Stimulated activated naive CD4-positive, alpha-beta T cell (primary cell): ENCODE data around the gene SOX13.
"Not testable (repeated sequence)": the region's sequence is repeated elsewhere in the genome, so short reads cannot be mapped to it uniquely, and the experiment has no call there.

Experiments
- DNase-seq, 6 experiments: peaks; one replicate each; lab custom pipeline; 2025; lab: John Stamatoyannopoulos, UW

The SOX13 gene

DNA sequence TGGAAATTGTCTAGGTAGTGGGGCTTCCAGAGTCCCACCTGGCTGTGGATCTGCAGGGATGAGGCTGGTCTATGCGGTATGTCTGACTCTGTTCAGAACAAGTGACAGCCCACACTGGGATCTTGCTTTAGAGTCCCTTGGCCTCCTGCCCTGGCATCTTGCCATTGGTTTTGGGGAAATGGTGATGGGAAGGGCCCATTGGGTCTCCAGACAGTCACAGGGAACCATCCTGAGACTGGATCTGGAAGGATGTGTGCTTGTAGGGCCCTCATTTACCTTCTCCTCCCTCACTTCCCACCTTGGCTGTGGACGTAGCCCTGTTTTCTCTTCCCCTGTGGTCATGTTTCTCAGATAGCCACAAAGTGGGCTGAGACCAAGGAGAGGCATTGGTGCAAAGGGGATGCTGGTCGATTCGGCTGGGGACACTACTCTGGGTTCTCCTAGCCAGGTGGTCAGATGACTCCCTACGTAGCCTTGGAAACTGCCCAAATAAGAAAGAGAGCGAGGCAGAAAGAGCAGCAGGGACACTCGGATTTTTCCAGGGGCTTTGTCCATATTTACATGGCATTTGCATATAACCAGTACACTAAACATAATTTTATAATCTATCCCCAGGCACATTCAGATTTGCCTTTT is 15.1 kb downstream of the SOX13 start:
- DNase-seq = no peak

GRCh38 chr1:204088596-204088995 is 15.7 kb downstream of the SOX13 start:
- no peak for DNase-seq

- DNase-seq = no peak
Observed at GRCh38 chr1:204089044-204089751, 16.3 kb downstream of the SOX13 start.

DNA sequence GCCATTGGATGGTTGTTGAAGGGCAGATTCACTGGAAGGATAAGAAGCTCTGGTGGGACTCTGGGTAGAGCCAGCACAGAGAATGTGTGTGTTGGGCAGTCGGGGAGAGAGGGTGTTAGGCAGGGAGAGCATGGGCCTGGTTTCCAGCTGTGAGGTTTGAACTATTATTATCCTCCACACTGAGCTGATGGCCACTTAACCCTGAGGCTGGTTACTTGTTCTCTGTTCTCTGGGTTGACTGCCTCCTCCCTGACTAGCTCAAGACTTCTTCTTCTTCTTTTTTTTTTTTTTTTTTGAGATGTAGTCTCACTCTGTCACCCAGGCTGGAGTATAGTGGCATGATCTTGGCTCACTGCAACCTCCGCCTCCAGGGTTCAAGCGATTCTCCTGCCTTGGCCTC is 17.2 kb downstream of the SOX13 start:
- not testable (repeated sequence) for DNase-seq

GRCh38 chr1:204091066-204091465 is 18.2 kb downstream of the SOX13 start:
- no peak for DNase-seq

DNA sequence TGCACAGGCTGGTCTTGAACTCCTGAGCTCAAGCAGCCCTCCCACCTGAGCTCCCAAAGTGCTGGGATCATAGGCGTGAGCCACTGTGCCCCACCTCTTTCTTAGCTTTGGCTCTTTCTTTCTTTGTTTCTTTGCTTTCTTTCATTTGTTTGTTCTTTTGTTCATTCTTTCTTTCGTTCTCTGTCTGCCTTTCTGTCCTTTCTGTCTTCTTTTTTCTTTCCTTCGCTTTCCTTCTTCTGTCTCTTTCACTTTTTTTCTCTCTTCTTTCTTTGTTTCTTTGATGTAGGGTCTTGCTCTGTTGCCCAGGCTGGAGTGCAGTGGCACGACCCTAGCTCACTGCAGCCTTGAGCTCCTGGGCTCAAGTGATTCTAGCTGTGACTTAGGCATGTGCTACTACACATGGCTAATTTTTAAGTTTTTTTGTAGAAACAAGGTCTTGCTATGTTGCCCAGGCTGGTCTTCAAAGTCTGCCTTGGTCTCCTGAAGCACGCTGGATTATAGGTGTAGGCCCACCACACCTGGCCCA is 18.9 kb downstream of the SOX13 start:
- DNase-seq = no peak

- DNase-seq = no peak
Observed at GRCh38 chr1:204092632-204093420, 19.9 kb downstream of the SOX13 start.

DNA sequence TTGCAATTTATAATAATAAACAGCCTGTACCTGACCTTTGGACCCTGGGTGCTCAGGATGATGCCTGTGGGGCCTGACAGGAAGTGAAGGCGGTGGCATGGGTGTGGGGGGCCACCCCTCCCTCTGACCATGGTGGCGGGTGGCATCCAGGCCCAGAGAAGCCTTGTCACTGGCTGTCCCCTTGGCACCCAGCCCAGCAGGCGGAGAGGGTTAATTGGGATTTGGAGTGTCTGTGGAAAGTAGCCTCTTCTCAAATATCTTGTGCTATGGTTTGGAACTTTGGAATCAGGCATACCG is 20.5 kb downstream of the SOX13 start:
- DNase-seq = no peak

GRCh38 chr1:204093781-204094180 is 20.9 kb downstream of the SOX13 start:
- no peak for DNase-seq

DNA sequence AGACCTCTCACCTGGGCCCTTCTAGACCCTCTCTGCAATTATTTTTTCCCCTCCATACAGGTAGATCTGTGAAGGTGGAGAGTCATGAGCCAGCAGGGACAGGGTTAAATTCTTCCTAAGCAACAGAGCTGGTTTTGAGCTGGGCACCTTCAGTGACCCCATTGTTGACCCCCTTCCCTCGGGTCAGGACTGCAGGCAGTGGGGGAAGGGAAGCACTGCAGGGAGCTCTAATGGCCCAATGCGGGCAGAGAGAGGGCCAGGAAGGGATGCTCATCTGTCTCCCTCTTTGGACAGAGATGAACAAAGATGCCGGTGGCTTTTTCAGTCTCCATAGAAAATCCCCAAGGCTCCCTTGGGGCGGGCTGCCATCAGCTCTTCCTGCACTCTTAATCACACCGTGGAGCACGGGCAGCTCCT is 21.4 kb downstream of the SOX13 start:
- no peak for DNase-seq

- no peak for DNase-seq
Observed at GRCh38 chr1:204094856-204095634, 22.1 kb downstream of the SOX13 start.

GRCh38 chr1:204096931-204097330 is 24.0 kb downstream of the SOX13 start:
- no peak for DNase-seq

- DNase-seq = no peak
Observed at GRCh38 chr1:204098683-204099082, 25.8 kb downstream of the SOX13 start.

- DNase-seq = not testable (repeated sequence)
Observed at GRCh38 chr1:204099754-204100153, 26.8 kb downstream of the SOX13 start.

DNA sequence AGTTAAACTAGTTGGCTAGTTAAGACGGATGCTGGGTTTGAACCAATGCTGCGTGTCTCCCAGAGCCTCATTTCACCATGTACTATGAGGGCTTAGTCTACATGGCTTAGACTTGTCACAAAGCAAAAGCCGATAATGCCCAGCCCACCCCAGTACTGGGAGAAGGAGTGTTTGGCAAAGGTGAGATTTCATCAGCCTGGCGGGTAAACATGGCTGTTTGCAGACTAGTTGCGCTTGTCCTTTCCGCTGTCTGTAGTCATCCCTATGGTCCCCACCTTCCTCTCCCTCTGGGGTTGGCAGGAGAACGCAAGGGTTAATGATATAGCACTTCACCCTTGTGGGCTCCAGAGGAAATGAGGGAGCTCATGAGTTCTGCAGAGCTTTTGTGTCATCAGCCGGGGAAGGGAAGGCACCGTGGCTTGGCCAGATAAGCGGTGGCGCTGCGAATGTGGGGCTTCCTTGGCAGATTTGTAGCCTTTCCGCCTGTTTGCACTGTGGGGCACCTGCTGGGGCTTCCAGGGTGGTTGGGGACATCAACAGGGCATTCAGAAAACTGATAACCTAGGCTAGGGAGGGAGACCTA is 29.2 kb downstream of the SOX13 start:
- no peak for DNase-seq

DNA sequence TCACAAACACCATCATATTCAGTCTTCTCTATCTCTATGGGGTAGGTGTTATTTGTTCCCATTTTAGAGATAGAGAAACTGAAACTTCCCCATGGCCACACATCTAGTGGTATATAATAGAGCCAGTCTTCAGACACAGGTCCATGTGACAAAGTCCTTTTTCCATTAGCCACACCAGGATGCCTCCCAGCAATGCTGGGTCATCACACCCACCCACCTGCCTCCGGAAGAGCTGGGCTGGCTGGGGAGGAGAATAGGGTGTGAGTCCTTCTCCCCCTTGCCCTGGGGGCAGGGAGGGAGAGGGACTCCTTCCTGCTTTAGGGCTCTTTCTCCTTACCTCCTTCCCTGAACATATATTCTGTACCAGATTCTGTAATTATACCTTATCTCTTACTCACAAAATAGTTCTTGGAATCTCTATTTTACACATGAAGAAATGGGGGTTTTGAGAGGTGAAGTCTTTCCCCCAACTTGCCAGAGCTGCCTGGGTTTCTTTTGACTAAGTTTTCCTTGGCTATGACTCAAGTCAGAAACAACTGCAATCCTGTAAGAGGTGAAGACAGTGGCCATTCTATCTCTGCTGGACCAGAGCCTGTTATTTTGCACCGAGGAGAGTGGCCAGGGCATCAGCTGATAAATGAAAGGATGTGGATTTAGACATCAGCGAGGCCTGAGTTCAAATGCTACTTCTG is 30.0 kb downstream of the SOX13 start:
- no peak for DNase-seq

DNA sequence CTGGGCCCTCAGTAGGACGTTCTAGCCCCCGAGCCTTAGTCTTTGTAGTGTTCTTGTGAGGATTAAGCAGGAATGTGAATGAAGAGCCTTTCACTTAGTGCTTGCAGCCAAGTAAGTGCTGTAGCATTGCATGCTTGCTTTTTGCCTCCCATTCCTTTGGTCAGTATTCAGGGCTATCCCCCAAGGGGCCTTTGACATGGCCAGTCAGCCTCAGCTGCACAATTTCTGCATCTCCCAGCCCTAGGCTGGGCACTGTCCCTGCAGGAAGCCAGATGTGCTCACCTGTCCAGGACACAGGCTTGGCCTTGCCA is 30.5 kb downstream of the SOX13 start:
- no peak for DNase-seq

DNA sequence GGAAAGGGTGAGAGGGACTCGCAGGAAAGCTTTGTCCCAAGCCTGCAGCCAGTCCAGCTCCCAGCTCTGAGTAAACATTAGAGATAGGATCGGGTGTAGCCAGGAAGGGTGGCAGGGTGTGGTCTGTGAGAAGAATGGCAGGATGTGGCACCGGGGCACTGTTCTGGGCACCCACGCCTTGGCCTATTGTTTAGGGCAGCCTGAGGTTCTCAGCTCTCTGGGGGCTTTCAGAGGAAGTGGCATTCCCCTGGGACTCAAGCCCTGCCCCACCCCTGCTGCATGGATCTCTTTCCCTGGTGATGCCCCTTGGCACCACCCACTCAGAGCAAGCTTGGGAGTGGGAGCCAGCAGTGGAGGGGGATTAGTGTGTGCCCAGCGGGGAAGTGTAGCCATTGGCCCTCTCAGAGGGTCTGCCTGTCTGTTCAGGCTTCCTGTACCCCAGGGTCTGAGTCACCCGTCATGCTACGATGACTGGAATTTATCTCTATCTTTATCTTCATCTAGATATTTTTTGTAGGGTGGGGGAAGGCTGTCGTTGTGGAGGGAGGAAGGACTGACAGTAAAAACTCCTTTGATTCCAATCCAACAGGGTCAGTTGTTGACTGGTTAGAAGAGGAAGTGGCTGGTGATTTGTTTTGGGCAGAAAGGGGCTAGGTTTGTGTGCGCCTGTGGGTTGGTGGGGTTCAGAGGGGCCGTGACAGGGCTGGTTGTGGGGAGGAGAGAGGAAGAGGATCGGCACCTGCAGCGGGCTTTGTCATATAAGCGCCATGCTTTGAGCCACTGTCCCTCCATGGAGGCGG is 31.6 kb downstream of the SOX13 start:
- DNase-seq = no peak

GRCh38 chr1:204105131-204105515 is 32.2 kb downstream of the SOX13 start:
- DNase-seq = no peak

GRCh38 chr1:204106825-204107224 is 33.9 kb downstream of the SOX13 start:
- DNase-seq = no peak

DNA sequence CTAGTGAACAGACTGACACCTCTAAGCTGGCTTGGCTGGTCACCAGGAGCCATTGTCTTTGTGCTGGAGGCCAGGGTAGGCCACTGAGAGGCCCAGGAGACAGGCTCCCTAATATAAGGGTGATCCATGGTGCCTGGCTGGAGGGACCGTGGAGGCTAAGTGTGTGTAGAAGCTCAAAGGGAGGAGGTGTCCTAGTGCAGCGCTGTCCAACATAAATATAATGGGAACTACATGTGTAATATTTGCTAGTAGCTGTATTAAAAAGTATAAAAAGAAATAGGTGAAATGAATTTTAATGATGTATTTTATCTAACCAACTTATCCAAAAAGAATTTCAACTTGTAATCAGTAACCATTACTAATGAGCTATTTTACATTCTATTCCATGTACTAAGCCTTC is 35.0 kb downstream of the SOX13 start:
- DNase-seq = no peak
